ENCODE results near the gene TCTN1.
A peak's percentile ranks its signal among the peaks of the same experiment; 100 is the strongest.

Gene TCTN1

GRCh38 chr12:110668480-110669192 lies 54.7 kb downstream of the TCTN1 start:
- H3K27ac ChIP-seq = peak overlapping the region in 3 of 21 experiments; percentile 7 to 31 (median 17)
- H3K4me3 ChIP-seq = no peak overlapping the region

GRCh38 chr12:110669193-110669502 lies 55.2 kb downstream of the TCTN1 start:
- Histone ChIP-seq H3K27ac (peak overlapping the region in 4 of 21 experiments; percentile 7 to 31 (median 20)), H3K4me3 (no peak overlapping the region)

GRCh38 chr12:110670161-110670701 lies 56.3 kb downstream of the TCTN1 start:
- peak overlapping the region in 2 of 21 experiments; percentile 7 to 23 for H3K27ac ChIP-seq

GRCh38 chr12:110676171-110676570 lies 62.2 kb downstream of the TCTN1 start:
- Histone ChIP-seq H3K4me3 (no peak overlapping the region), H3K27ac (no peak overlapping the region)

More at GRCh38 chr12:110670161-110670701, 56.3 kb downstream of the TCTN1 start:
- no peak overlapping the region for H3K4me3 ChIP-seq

- Histone ChIP-seq H3K27ac (peak overlapping the region in 5 of 21 experiments; percentile 6 to 69 (median 29)), H3K4me3 (no peak overlapping the region)
Observed at GRCh38 chr12:110677206-110677911, 63.4 kb downstream of the TCTN1 start.

GRCh38 chr12:110677982-110678381 lies 64.1 kb downstream of the TCTN1 start:
- peak overlapping the region in 4 of 21 experiments; percentile 25 to 69 (median 36) for H3K27ac ChIP-seq
- no peak overlapping the region for H3K4me3 ChIP-seq

- peak overlapping the region in 1 of 21 experiments; percentile 3 for H3K27ac ChIP-seq
Observed at GRCh38 chr12:110679201-110679600, 65.3 kb downstream of the TCTN1 start.

GRCh38 chr12:110680032-110680431 lies 66.1 kb downstream of the TCTN1 start:
- Histone ChIP-seq H3K4me3 (no peak overlapping the region), H3K27ac (peak overlapping the region in 1 of 21 experiments; percentile 42)

More at GRCh38 chr12:110679201-110679600, 65.3 kb downstream of the TCTN1 start:
- no peak overlapping the region for H3K4me3 ChIP-seq

GRCh38 chr12:110683888-110684287 lies 70.0 kb downstream of the TCTN1 start:
- H3K27ac ChIP-seq = no peak overlapping the region
- H3K4me3 ChIP-seq = no peak overlapping the region

GRCh38 chr12:110684312-110684836 lies 70.4 kb downstream of the TCTN1 start:
- no peak overlapping the region for H3K27ac ChIP-seq
- no peak overlapping the region for H3K4me3 ChIP-seq

- Histone ChIP-seq H3K27ac (no peak overlapping the region), H3K4me3 (no peak overlapping the region)
Observed at GRCh38 chr12:110686294-110686903, 72.5 kb downstream of the TCTN1 start.

GRCh38 chr12:110687396-110688169 lies 73.7 kb downstream of the TCTN1 start:
- Histone ChIP-seq H3K27ac (peak overlapping the region in 2 of 21 experiments; percentile 83 to 89), H3K4me3 (peak overlapping the region in 1 of 7 experiments; percentile 59)

- Histone ChIP-seq H3K27ac (peak within 1 kb of the TSS in 20 of 21 experiments; percentile 3 to 92 (median 76)), H3K4me3 (peak within 1 kb of the TSS; percentile 40 to 67 (median 59))
Observed at GRCh38 chr12:110688446-110689280, 74.7 kb downstream of the TCTN1 start, which contains the start of gene HVCN1. TSS of gene HVCN1 (minus strand) at chr12:110689115. CDS start at chr12:110683245, 5,870 bp downstream.

GRCh38 chr12:110689281-110690126 lies 75.6 kb downstream of the TCTN1 start:
- Histone ChIP-seq H3K4me3 (peak overlapping the region; percentile 40 to 67 (median 59)), H3K27ac (peak overlapping the region in 20 of 21 experiments; percentile 3 to 92 (median 76))

- peak overlapping the region in 13 of 21 experiments; percentile 29 to 92 (median 78) for H3K27ac ChIP-seq
- H3K4me3 ChIP-seq = peak overlapping the region in 2 of 7 experiments; percentile 59 to 64
Observed at GRCh38 chr12:110690127-110690430, 76.2 kb downstream of the TCTN1 start.

- Histone ChIP-seq H3K4me3 (no peak overlapping the region), H3K27ac (peak overlapping the region in 12 of 21 experiments; percentile 20 to 80 (median 47))
Observed at GRCh38 chr12:110693731-110694130, 79.8 kb downstream of the TCTN1 start.

- Histone ChIP-seq H3K4me3 (no peak overlapping the region), H3K27ac (peak overlapping the region in 14 of 21 experiments; percentile 20 to 80 (median 40))
Observed at GRCh38 chr12:110694330-110694901, 80.5 kb downstream of the TCTN1 start.
